C4-2B (cell line): ENCODE measurements around the gene MYO15B.
"Not testable (repeated sequence)": the region's sequence is repeated elsewhere in the genome, so short reads cannot be mapped to it uniquely, and the experiment has no call there.

Source experiments
- H3K27ac ChIP-seq: fragments of 450-650 bp; 2 replicates; pipeline ENCODE4 v1.5.1; 2017
- CTCF ChIP-seq: fragments of 450-650 bp; conservative IDR thresholded peaks from 2 replicates; pipeline ENCODE4 v1.5.1; 2017; ENCODE audit warnings: mild to moderate bottlenecking
- ZFX ChIP-seq: fragments of 450-650 bp; IDR thresholded peaks from 2 replicates; pipeline ENCODE4 v1.6.1; 2017

The MYO15B gene

GRCh38 chr17:75572713-75573539 lies 14.7 kb upstream of the MYO15B start:
- TF ChIP-seq CTCF (no peak), ZFX (no peak)
- H3K27ac ChIP-seq: peak overlapping the region; percentile 17; the same call in 1 of the 2 replicates

- TF ChIP-seq ZFX (no peak), CTCF (no peak)
- H3K27ac ChIP-seq: no peak overlapping the region
Observed at GRCh38 chr17:75573540-75573957, 14.1 kb upstream of the MYO15B start.

GRCh38 chr17:75573994-75574393 lies 13.6 kb upstream of the MYO15B start:
- no peak overlapping the region for H3K27ac ChIP-seq
- TF ChIP-seq CTCF (no peak), ZFX (no peak)

- TF ChIP-seq ZFX: no peak
- no peak for TF ChIP-seq CTCF
- H3K27ac ChIP-seq: no peak overlapping the region
Observed at GRCh38 chr17:75574404-75575036, 13.1 kb upstream of the MYO15B start.

GRCh38 chr17:75575197-75575596 lies 12.4 kb upstream of the MYO15B start:
- TF ChIP-seq ZFX (no peak), CTCF (no peak)

GRCh38 chr17:75575728-75576127 lies 11.9 kb upstream of the MYO15B start:
- TF ChIP-seq CTCF: no peak
- TF ChIP-seq ZFX: no peak
- H3K27ac ChIP-seq: no peak overlapping the region

More at GRCh38 chr17:75575197-75575596, 12.4 kb upstream of the MYO15B start:
- H3K27ac ChIP-seq: no peak overlapping the region

GRCh38 chr17:75576661-75577060 lies 10.9 kb upstream of the MYO15B start:
- TF ChIP-seq CTCF (no peak), ZFX (no peak)
- no peak overlapping the region for H3K27ac ChIP-seq

- H3K27ac ChIP-seq: not testable (repeated sequence)
Observed at GRCh38 chr17:75581121-75581725, 6.4 kb upstream of the MYO15B start.

- not testable (repeated sequence) for H3K27ac ChIP-seq
Observed at GRCh38 chr17:75583197-75583596, 4.4 kb upstream of the MYO15B start.
